Subcutaneous adipose tissue (tissue), 4 donors: ENCODE data around the gene ASIC2. TPM values are rescaled to one million over a fixed set of nuclear protein-coding genes. Genes with fewer than 3 reads are reported as not detected.

ENCODE experiments used
- total RNA-seq, 4 donors: library from RNA; depleted of rRNA; stranded (reverse); fragments of >200 nt; gene quantifications; one replicate each; pipeline ENCODE4 v1.1.0, GENCODE V29; 2016
- TF ChIP-seq, protein P1 (sequence below): fragments of 450-650 bp; IDR thresholded peaks from one replicate; pipeline ENCODE4 v1.5.1; 2016; ENCODE audit warnings: low read depth, mild to moderate bottlenecking, control low read depth, antibody characterized with exemption, moderate library complexity

The ASIC2 gene
- total RNA-seq, 4 donors from 2014 or later = not detected

DNA sequence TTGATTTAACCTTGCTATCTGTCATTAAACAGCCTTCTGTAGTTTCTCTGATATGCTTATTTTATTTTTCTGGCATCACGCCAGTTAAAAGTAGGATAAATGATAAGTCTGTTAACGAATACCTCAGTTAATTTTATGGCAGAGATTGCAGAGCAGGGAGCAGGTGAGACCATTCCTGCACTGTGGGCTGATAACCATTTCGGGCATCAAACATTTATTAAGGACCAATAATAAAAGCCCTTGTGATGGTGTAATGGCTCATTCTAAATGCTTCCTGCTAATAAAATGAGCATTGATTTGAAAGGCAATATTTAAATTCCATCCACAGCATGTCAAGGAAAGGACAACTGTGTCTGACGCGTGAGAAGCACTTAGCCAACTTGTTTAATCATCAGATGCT lies 94.1 kb downstream of the ASIC2 start:
- TF ChIP-seq, protein P1, sequence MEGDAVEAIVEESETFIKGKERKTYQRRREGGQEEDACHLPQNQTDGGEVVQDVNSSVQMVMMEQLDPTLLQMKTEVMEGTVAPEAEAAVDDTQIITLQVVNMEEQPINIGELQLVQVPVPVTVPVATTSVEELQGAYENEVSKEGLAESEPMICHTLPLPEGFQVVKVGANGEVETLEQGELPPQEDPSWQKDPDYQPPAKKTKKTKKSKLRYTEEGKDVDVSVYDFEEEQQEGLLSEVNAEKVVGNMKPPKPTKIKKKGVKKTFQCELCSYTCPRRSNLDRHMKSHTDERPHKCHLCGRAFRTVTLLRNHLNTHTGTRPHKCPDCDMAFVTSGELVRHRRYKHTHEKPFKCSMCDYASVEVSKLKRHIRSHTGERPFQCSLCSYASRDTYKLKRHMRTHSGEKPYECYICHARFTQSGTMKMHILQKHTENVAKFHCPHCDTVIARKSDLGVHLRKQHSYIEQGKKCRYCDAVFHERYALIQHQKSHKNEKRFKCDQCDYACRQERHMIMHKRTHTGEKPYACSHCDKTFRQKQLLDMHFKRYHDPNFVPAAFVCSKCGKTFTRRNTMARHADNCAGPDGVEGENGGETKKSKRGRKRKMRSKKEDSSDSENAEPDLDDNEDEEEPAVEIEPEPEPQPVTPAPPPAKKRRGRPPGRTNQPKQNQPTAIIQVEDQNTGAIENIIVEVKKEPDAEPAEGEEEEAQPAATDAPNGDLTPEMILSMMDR = no peak

DNA sequence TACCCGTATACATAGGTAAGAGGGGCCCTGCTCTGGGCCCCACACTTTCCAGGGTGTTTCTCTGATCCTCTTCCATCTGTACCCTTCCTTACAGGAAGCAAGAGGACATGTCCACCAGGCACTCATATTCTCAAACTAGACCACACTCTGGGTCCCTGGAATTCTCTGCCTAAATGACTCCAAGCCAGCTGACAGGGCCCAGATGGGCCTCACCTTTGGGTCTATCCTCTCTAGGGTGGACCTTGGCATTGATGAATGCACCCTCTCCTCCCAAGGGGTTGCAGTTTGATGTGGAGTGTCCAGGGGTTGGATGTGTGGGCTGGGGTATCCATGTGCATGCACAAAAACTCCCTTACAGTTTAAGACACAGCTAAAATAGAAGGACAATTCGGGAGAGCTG lies 95.8 kb downstream of the ASIC2 start:
- TF ChIP-seq, protein P1 = no peak

DNA sequence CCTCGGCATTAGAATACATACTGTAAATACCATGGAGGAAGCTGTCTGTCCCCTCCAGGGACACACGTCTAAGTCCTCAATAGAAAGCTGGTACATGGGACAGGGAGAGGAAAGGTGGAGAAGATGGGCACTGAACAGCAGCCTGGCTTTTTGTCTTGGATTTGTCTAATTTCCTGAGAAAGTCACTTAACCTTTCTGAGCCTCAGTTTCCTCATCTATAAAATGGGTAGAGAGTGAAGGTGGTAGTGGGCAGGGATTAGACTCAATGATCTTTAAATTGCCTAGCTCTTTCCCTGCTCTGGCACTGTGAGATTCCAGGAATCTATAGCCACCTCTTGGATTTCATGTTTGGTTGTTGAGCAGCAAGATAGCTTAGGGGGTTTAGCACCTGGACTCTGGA lies 96.2 kb downstream of the ASIC2 start:
- TF ChIP-seq, protein P1 = no peak

DNA sequence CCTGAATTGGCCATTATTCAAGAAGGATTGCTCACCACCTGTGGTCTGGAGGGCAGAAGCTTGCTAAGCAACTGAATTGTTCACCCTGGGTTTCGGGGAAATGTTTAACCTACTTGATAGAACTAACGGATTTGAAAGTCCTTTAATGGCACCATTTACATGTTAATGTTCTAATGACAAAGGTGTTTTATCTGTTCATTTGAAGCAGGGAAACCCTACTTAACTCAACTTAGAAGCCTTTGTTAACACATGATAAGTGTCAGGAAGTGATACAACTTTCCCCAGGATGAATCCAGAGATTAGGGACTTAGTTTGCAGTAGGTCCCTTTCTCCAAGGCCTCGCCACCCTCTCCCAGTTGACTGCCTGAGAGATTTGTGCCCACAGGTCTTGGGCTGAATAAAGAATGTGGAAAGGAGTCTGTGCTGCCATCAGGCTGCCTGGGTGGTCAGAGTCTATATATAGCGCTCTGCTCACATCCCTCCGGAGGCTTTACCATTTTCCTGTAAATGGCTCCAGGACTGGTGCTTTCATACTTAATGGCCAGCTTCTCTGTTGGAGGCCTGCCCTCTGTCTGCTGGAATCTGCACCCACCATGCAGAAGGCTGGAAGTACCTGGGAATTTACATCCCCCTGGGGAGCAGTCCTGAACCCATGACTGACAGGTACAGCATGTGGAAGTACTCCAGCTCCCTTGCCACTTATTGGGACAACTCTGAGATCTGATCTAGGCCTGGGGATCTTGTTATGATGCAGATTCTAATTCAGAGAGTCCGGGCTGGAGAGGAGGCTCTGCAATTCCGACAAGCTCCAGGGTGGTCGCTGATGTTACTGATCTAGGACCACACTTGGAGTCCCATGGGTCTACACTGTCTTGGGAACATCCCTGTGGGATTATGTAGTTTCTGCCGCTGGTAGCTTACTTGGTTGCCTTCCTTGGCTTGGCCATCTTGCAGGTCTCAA lies 99.9 kb downstream of the ASIC2 start:
- TF ChIP-seq, protein P1 = no peak

DNA sequence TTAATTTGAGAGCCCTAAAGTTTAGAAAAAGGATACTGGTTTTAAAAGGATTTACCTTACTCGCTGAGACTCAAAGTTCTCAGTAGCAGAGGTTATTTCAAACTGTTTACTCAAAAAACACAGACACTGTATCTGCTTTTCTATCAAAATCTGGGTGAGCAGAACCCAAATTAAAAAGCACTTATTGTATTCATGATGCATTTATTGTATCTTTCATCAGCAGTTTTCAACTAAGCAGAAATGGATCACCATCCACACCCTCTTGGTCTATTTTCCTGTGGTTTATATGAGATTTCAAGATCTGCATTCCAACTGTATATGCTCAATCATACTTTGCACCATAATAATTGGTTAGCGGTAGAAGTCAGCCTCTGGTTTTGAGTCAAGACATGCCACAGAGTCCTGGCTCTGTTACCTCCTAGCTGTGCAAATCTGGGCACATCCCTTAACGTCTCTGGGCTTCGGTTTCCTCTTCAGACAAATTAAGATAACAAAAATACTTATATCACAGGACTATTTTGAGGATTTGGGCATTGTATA lies 109.5 kb downstream of the ASIC2 start:
- TF ChIP-seq, protein P1 = no peak

DNA sequence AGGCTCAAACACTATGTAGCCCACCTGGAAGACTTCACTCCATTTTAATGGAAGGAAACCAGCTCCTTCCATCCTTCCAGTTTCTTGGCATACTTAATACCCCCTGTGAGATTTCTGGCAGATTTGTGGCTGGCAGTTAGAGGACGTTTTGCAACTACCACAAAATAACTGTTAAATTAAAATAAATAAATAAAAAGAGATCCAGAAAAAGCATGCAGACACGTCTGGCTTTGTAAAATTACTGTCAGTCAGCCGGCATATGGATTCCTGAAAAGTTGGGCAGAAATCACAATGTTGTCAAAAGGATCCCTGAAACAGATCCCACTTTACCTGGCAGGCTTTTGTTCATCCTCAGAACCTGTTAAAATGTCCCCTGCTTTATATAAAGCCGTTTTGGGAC lies 113.9 kb downstream of the ASIC2 start:
- TF ChIP-seq, protein P1 = no peak

DNA sequence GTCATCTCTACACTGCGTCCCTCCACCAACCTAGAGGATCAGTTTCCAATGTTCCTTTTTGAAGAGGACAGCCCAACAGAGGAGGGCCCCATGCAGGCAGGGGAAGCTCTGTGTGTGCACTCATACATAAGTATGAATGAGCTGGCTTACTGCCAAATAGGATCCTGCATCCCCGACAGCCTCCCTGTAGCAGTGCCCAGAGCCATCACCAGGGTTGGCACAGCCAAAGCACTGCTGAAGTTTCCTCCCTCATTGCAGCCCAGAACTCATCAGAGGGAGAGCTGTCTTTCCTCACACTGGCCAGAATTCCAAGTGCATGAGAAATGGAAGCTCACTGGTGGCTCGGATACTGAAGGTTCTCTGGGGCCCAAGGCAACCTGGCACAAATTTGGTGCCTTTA lies 114.4 kb downstream of the ASIC2 start:
- TF ChIP-seq, protein P1 = no peak
